LNCaP clone FGC (cell line): ENCODE data around the gene REG1A.

ENCODE experiments used
- DNase-seq: peaks from one replicate; pipeline ENCODE4 v3.0.0-alpha.2; 2011; ENCODE audit warnings: low read depth
- H3K4me3 ChIP-seq: 2 replicates; pipeline ENCODE4 v1.5.1; 2011; ENCODE audit warnings: mild to moderate bottlenecking, low read depth, low read length, control low read depth
- TF ChIP-seq, protein P1 (sequence below): IDR thresholded peaks from 2 replicates; pipeline ENCODE4 v1.5.1; 2012; ENCODE audit warnings: mild to moderate bottlenecking; ENCODE audit not compliant: control insufficient read depth, insufficient read depth; ENCODE audit errors: extremely low read depth

Gene REG1A

DNA sequence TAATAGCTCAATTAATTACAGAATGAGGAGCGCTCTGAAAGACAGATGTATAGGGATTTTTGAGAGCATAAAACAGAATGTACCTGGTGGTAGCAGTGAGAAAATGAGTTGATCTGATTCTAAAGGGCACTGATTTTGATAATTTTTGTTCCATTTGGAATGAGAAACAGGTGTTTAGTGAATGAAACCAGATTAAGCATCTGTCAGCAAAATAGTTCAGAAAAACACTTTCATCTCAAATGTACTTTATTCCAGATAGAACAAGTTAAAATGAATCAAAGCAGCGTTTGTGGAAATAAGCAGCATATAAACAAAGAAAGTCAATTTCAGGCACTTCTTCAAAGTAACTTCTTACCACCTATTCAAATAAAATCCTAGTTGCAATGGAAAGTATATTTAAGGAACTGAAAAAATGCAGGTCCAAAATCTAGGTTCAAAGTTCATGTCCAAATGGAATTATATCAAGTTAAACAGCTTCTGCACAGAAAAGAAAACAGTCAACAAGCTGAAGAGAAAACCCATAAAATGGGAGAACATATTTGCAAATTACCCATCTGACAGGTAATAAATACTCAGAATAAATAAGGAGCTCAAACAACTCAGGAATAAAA is 51.2 kb downstream of the REG1A start:
- TF ChIP-seq, protein P1, sequence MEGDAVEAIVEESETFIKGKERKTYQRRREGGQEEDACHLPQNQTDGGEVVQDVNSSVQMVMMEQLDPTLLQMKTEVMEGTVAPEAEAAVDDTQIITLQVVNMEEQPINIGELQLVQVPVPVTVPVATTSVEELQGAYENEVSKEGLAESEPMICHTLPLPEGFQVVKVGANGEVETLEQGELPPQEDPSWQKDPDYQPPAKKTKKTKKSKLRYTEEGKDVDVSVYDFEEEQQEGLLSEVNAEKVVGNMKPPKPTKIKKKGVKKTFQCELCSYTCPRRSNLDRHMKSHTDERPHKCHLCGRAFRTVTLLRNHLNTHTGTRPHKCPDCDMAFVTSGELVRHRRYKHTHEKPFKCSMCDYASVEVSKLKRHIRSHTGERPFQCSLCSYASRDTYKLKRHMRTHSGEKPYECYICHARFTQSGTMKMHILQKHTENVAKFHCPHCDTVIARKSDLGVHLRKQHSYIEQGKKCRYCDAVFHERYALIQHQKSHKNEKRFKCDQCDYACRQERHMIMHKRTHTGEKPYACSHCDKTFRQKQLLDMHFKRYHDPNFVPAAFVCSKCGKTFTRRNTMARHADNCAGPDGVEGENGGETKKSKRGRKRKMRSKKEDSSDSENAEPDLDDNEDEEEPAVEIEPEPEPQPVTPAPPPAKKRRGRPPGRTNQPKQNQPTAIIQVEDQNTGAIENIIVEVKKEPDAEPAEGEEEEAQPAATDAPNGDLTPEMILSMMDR, result no peak
- no peak overlapping the region for H3K4me3 ChIP-seq
- peak; percentile 61 for DNase-seq
